ENCODE data around the gene KLLN.
"Not testable (repeated sequence)": the region's sequence is repeated elsewhere in the genome, so short reads cannot be mapped to it uniquely, and the experiment has no call there.

KLLN gene

DNA sequence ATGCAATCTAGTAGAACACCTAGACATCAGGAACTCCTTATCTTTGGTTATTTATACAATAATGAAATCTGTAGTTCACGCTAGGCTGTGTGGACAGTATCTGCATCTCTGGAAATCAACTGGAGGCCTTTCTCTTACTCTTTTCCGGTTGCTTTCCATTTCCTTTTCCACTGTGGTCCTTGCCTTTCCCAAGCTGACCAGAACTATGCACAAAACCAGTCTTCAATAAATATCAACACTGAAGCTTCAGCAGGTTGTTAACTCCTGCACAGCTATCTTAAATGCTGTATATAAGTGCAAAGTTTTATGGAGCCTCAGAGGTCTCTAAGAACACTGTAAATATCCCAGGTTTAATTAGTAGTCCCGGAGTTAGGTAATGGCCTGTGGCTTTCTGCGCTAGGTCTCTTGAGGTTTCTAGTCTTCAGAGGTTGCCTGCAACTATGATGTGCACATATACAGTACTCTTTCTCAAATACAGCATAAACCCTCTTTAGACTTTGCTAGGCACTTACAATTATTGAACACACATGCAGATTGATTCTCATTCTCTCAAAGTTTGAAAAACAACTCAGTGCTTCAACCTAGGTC is 2.4 kb downstream of the KLLN start:
- DNase-seq (ENCODE audit: low spot score): no peak
- TF ChIP-seq, protein P1, sequence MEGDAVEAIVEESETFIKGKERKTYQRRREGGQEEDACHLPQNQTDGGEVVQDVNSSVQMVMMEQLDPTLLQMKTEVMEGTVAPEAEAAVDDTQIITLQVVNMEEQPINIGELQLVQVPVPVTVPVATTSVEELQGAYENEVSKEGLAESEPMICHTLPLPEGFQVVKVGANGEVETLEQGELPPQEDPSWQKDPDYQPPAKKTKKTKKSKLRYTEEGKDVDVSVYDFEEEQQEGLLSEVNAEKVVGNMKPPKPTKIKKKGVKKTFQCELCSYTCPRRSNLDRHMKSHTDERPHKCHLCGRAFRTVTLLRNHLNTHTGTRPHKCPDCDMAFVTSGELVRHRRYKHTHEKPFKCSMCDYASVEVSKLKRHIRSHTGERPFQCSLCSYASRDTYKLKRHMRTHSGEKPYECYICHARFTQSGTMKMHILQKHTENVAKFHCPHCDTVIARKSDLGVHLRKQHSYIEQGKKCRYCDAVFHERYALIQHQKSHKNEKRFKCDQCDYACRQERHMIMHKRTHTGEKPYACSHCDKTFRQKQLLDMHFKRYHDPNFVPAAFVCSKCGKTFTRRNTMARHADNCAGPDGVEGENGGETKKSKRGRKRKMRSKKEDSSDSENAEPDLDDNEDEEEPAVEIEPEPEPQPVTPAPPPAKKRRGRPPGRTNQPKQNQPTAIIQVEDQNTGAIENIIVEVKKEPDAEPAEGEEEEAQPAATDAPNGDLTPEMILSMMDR (IDR thresholded peaks at IDR 0.05; ENCODE audit: extremely low read depth, insufficient read depth, missing control alignments): no peak
- in situ Hi-C loops (cut with MboI; ENCODE audit: low pct_unique_long_range_greater_than_20kb, low sequenced_read_pairs, unreplicated experiment): loop anchor here (5.0 to 10.0 kb wide), 3 partner anchors 244 to 691 kb away; no protein-coding TSS in a partner anchor

GRCh38 chr10:87860156-87860795 is 3.1 kb downstream of the KLLN start:
- peak; percentile 58 for DNase-seq (ENCODE audit: low spot score)
- TF ChIP-seq, protein P1 (IDR thresholded peaks at IDR 0.05; ENCODE audit: extremely low read depth, insufficient read depth, missing control alignments): peak; percentile 60
- in situ Hi-C loops (cut with MboI; ENCODE audit: low pct_unique_long_range_greater_than_20kb, low sequenced_read_pairs, unreplicated experiment): loop anchor here (5.0 to 10.0 kb wide), 3 partner anchors 245 to 692 kb away; no protein-coding TSS in a partner anchor

DNA sequence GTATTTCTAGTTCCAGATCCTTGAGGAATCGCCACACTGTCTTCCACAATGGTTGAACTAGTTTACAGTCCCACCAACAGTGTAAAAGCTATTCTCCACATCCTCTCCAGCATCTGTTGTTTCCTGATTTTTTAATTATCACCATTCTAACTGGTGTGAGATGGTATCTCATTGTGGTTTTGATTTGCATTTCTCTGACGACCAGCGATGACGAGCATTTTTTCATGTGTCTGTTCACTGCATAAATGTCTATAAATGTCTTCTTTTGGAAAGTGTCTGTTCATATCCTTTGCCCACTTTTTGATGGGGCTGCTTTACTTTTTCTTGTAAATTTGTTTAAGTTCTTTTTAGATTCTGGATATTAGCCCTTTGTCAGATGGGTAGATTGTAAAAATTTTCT is 7.7 kb downstream of the KLLN start:
- DNase-seq (ENCODE audit: low spot score); in situ Hi-C loops (cut with MboI; ENCODE audit: low pct_unique_long_range_greater_than_20kb, low sequenced_read_pairs, unreplicated experiment): not testable (repeated sequence)

- in situ Hi-C loops (cut with MboI; ENCODE audit: low pct_unique_long_range_greater_than_20kb, low sequenced_read_pairs, unreplicated experiment); DNase-seq (ENCODE audit: low spot score): not testable (repeated sequence)
Measured at GRCh38 chr10:87855247-87855646, 8.1 kb downstream of the KLLN start.

GRCh38 chr10:87852089-87852488 is 11.2 kb downstream of the KLLN start:
- TF ChIP-seq, protein P1 (IDR thresholded peaks at IDR 0.05; ENCODE audit: extremely low read depth, insufficient read depth, missing control alignments): no peak
- in situ Hi-C loops (cut with MboI; ENCODE audit: low pct_unique_long_range_greater_than_20kb, low sequenced_read_pairs, unreplicated experiment): no loop called here
- no peak for DNase-seq (ENCODE audit: low spot score)

DNA sequence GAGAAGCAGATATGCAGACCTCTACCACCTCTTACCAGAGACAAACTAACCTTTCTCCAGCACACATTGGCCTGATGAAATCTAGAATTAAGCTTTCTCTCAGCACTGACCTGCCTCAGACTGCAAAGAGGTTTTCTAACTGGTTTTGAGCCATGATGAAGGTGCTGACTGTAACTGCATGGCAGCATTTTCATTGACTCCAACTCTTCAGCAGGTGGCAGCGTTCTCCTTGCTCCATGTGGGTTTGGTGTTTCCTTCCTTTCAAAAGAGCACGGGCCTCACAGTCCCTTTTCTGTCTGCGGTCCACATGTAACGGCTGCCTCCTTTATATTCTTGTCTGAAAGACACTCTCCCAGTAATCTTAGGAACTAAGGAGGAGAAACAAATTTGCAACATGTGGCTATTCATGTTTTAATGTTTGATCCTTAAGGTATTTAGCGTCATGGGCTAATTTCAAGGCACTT is 12.6 kb downstream of the KLLN start:
- TF ChIP-seq, protein P1 (IDR thresholded peaks at IDR 0.05; ENCODE audit: extremely low read depth, insufficient read depth, missing control alignments): peak; percentile 60
- in situ Hi-C loops (cut with MboI; ENCODE audit: low pct_unique_long_range_greater_than_20kb, low sequenced_read_pairs, unreplicated experiment): no loop called here
- DNase-seq (ENCODE audit: low spot score): no peak

DNA sequence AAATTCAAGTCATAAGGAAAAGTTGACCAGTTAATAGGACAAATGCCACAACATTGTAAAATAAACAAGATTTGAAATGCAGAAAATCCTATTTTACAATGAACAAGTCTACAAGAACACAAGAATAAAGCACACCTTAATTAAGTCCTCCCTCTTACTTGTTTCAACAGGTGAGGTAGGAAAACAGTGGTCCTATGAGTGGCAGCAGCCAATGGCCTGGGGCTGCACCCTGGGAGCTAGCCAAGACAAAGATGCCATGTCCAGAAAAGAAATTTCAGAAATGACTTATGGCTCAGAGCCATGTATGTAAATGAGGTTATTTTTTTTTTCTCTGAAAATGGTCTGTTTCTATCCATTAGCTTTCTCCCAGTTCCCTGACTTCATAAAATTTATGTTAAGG is 14.3 kb downstream of the KLLN start:
- no peak for DNase-seq (ENCODE audit: low spot score)
- TF ChIP-seq, protein P1 (IDR thresholded peaks at IDR 0.05; ENCODE audit: extremely low read depth, insufficient read depth, missing control alignments): no peak
- in situ Hi-C loops (cut with MboI; ENCODE audit: low pct_unique_long_range_greater_than_20kb, low sequenced_read_pairs, unreplicated experiment): no loop called here

Measured in GM13977 (cell line).